MM.1S (cell line): ENCODE results near the gene CR1.

Experiments used
- DNase-seq: peaks from one replicate; pipeline ENCODE4 v3.0.0-alpha.2; 2015
- H2AFZ ChIP-seq: fragments of 300-600 bp; sonication (generic); 2 replicates; pipeline ENCODE4 v1.6.0; 2016; ENCODE audit warnings: antibody characterized with exemption, low read length
- H3F3A ChIP-seq: fragments of 300-600 bp; sonication (generic); 2 replicates; pipeline ENCODE4 v1.6.1; 2016; ENCODE audit warnings: mild to moderate bottlenecking, antibody characterized with exemption, low read length, moderate library complexity, mixed read lengths; ENCODE audit not compliant: insufficient read depth
- H3K27ac ChIP-seq: fragments of 300-600 bp; sonication (generic); 2 replicates; pipeline ENCODE4 v1.5.1; 2016; ENCODE audit warnings: mild to moderate bottlenecking, low read length
- H3K27me3 ChIP-seq: fragments of 300-600 bp; sonication (generic); replicated peaks from 2 replicates; pipeline ENCODE4 v1.6.0; 2016; ENCODE audit warnings: low read length; ENCODE audit not compliant: insufficient read depth
- H3K36me3 ChIP-seq: fragments of 300-600 bp; sonication (generic); replicated peaks from 2 replicates; pipeline ENCODE4 v1.6.1; 2016; ENCODE audit warnings: mild to moderate bottlenecking, low read length, mixed read lengths; ENCODE audit not compliant: insufficient read depth
- H3K4me1 ChIP-seq: fragments of 300-600 bp; sonication (generic); 2 replicates; pipeline ENCODE4 v1.6.1; 2016; ENCODE audit warnings: low read length, mixed read lengths
- H3K4me2 ChIP-seq: fragments of 300-600 bp; sonication (generic); 2 replicates; pipeline ENCODE4 v1.6.0; 2016; ENCODE audit warnings: low read depth, low read length
- H3K4me3 ChIP-seq: fragments of 300-600 bp; sonication (generic); 2 replicates; pipeline ENCODE4 v1.5.1; 2016; ENCODE audit warnings: low read length, mixed read lengths
- H3K79me2 ChIP-seq: fragments of 300-600 bp; sonication (generic); 2 replicates; pipeline ENCODE4 v1.6.1; 2016; ENCODE audit warnings: mixed run types, low read length, mixed read lengths
- H3K9ac ChIP-seq: fragments of 300-600 bp; sonication (generic); 2 replicates; pipeline ENCODE4 v1.6.1; 2016; ENCODE audit warnings: low read length, mixed read lengths
- H3K9me2 ChIP-seq: fragments of 300-600 bp; sonication (generic); replicated peaks from 2 replicates; pipeline ENCODE4 v1.6.1; 2016; ENCODE audit warnings: mild to moderate bottlenecking, low read length, mixed read lengths; ENCODE audit not compliant: insufficient read depth
- H3K9me3 ChIP-seq: fragments of 300-600 bp; sonication (generic); replicated peaks from 2 replicates; pipeline ENCODE4 v1.6.1; 2016; ENCODE audit warnings: mild to moderate bottlenecking, low read length, mixed read lengths; ENCODE audit not compliant: insufficient read depth
- H4K20me1 ChIP-seq: fragments of 300-600 bp; sonication (generic); 2 replicates; pipeline ENCODE4 v1.6.1; 2016; ENCODE audit warnings: mild to moderate bottlenecking, low read length, moderate library complexity, mixed read lengths; ENCODE audit not compliant: insufficient read depth
- EZH2 ChIP-seq: fragments of 300-600 bp; sonication (generic); optimal IDR thresholded peaks from 2 replicates; pipeline ENCODE3; 2017; ENCODE audit warnings: low read depth, mild to moderate bottlenecking, antibody characterized with exemption, low read length, mixed read lengths
- EZH2phosphoT487 ChIP-seq: fragments of 300-600 bp; sonication (generic); IDR thresholded peaks from 2 replicates; pipeline ENCODE4 v1.6.1; 2018; ENCODE audit warnings: antibody characterized with exemption, low read length
- TF ChIP-seq, protein P1 (sequence below): fragments of 300-600 bp; sonication (generic); IDR thresholded peaks from 2 replicates; pipeline ENCODE4 v1.5.1; 2016; ENCODE audit warnings: antibody characterized with exemption, low read length, mixed read lengths

The CR1 gene

GRCh38 chr1:207644852-207645634, 149.1 kb downstream of the CR1 start, which contains the start of gene CR1L:
Gene CR1L (plus strand): TSS chr1:207645133. CDS start chr1:207645234, 101 bp downstream.
- no peaks in the 10 kb centered on the region for H3F3A ChIP-seq
- H2AFZ ChIP-seq, result no peak within 1 kb of the TSS
- no peaks in the 10 kb centered on the region for H3K36me3 ChIP-seq
- no peaks in the 10 kb centered on the region for H3K79me2 ChIP-seq
- no peaks in the 10 kb centered on the region for H3K4me1 ChIP-seq
- no peaks in the 10 kb centered on the region for H4K20me1 ChIP-seq
- H3K9me3 ChIP-seq, result no peaks in the 10 kb centered on the region
- TF ChIP-seq EZH2phosphoT487 (no peak), EZH2 (no peak)
- TF ChIP-seq, protein P1, sequence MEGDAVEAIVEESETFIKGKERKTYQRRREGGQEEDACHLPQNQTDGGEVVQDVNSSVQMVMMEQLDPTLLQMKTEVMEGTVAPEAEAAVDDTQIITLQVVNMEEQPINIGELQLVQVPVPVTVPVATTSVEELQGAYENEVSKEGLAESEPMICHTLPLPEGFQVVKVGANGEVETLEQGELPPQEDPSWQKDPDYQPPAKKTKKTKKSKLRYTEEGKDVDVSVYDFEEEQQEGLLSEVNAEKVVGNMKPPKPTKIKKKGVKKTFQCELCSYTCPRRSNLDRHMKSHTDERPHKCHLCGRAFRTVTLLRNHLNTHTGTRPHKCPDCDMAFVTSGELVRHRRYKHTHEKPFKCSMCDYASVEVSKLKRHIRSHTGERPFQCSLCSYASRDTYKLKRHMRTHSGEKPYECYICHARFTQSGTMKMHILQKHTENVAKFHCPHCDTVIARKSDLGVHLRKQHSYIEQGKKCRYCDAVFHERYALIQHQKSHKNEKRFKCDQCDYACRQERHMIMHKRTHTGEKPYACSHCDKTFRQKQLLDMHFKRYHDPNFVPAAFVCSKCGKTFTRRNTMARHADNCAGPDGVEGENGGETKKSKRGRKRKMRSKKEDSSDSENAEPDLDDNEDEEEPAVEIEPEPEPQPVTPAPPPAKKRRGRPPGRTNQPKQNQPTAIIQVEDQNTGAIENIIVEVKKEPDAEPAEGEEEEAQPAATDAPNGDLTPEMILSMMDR, result no peak
- no peak for DNase-seq
- no peaks in the 10 kb centered on the region for H3K27me3 ChIP-seq
- H3K27ac ChIP-seq, result no peak within 1 kb of the TSS
- H3K4me3 ChIP-seq, result no peak within 1 kb of the TSS
- no peaks in the 10 kb centered on the region for H3K9me2 ChIP-seq
- H3K4me2 ChIP-seq, result no peak within 1 kb of the TSS
- H3K9ac ChIP-seq, result no peak within 1 kb of the TSS

DNA sequence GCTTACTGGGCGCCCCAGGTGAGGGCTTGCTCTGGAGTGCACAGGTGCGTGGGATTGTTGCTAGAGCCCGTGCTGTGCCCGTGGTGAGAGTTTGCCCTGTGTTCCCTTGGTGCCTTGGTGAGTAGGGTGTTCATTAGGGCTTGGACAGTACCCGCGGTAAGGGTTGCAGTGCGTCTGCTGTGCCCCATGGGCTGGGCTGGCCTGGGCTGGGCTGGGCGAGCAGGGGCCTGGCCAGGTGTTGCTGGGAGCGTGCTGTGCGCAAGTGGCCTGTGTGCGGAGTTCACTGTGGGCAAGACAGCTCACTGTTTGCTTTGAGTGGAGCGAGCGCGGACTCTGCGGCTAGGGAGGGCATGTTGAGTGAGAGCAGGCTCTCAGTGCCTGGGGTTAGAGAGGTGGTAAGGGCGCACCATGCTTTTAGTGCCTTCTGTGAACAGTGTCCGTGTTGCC, 149.7 kb downstream of the CR1 start:
- no peaks in the 10 kb centered on the region for H3K9me2 ChIP-seq
- H2AFZ ChIP-seq, result no peak overlapping the region
- no peaks in the 10 kb centered on the region for H3K79me2 ChIP-seq
- no peaks in the 10 kb centered on the region for H3F3A ChIP-seq
- H4K20me1 ChIP-seq, result no peaks in the 10 kb centered on the region
- no peaks in the 10 kb centered on the region for H3K27me3 ChIP-seq
- DNase-seq, result no peak
- no peak overlapping the region for H3K4me2 ChIP-seq
- no peak overlapping the region for H3K4me3 ChIP-seq
- no peak overlapping the region for H3K27ac ChIP-seq
- TF ChIP-seq EZH2phosphoT487 (no peak), EZH2 (no peak)
- TF ChIP-seq, protein P1, result no peak
- H3K9ac ChIP-seq, result no peak overlapping the region
- no peaks in the 10 kb centered on the region for H3K4me1 ChIP-seq
- no peaks in the 10 kb centered on the region for H3K9me3 ChIP-seq
- no peaks in the 10 kb centered on the region for H3K36me3 ChIP-seq

DNA sequence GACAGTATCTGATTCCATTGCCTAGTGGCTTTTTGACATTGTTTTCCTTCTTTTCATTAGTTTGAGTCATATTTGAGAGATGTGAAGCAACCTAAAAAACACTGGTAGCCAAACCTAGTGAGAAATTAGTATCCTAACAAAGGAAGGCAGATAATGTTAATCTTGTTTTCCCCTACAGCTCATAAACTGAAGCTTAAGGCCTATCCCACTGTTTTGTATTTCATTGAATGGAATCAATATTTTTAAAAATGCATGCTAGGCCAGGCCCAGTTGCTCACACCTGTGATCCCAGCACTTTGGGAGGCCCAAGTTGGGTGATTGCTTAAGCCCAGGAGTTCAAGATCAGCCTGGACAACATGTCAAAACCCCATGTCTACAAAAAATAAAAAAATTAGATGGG, 150.2 kb downstream of the CR1 start:
- H3K9ac ChIP-seq, result no peak overlapping the region

More for the DNA sequence above, 150.2 kb downstream of the CR1 start:
- no peaks in the 10 kb centered on the region for H3K4me1 ChIP-seq
- no peak overlapping the region for H3K27ac ChIP-seq
- no peaks in the 10 kb centered on the region for H4K20me1 ChIP-seq
- H3K4me3 ChIP-seq, result no peak overlapping the region
- DNase-seq, result no peak
- no peaks in the 10 kb centered on the region for H3K79me2 ChIP-seq
- no peak for TF ChIP-seq EZH2phosphoT487
- TF ChIP-seq, protein P1, result no peak
- no peak for TF ChIP-seq EZH2
- no peaks in the 10 kb centered on the region for H3K27me3 ChIP-seq
- H3K4me2 ChIP-seq, result no peak overlapping the region
- no peaks in the 10 kb centered on the region for H3F3A ChIP-seq
- H3K36me3 ChIP-seq, result no peaks in the 10 kb centered on the region
- no peaks in the 10 kb centered on the region for H3K9me3 ChIP-seq
- no peak overlapping the region for H2AFZ ChIP-seq
- H3K9me2 ChIP-seq, result no peaks in the 10 kb centered on the region
